ENCODE results near the gene TCERG1.

TCERG1 gene

DNA sequence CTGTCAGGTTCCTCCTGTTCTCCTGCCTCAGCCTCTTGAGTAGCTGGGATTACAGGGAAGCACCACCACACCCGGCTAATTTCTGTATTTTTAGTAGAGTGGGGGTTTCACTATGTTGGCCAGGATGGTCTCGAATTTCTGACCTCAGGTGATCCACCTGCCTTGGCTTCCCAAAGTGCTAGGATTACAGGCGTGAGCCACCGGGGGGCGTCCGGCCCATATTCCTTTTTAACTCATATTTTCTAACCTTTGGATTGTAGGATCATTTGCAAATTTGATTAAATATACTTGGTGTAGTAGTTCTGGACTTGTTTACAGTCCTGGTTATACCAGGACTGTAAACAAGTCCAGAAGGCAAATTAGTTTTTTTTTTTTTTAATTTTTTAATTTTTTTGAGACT is 4.3 kb downstream of the TCERG1 start:
- in situ Hi-C loops (cut with HindIII; ENCODE audit: low sequenced_read_pairs) = no loop called here

DNA sequence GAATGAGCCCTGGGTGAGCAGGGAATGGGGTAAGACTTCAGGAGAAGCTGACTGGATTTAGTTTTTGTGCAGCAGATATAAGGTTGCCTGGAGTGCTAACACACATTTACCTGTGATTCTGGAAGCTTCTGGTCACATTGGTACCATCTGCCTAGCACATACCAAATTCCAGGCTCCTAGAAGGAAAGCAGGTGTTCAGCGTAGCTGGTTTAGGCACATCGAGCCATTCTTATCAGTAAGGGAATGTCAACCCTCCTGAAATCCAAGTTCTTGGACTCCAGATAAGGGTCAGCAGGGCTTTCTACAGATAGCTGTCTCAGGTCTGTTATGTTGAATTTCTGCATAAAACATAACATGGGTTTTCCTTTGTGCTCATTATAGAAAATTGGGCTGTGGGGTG is 10.3 kb downstream of the TCERG1 start:
- in situ Hi-C loops (cut with HindIII; ENCODE audit: low sequenced_read_pairs) = no loop called here

DNA sequence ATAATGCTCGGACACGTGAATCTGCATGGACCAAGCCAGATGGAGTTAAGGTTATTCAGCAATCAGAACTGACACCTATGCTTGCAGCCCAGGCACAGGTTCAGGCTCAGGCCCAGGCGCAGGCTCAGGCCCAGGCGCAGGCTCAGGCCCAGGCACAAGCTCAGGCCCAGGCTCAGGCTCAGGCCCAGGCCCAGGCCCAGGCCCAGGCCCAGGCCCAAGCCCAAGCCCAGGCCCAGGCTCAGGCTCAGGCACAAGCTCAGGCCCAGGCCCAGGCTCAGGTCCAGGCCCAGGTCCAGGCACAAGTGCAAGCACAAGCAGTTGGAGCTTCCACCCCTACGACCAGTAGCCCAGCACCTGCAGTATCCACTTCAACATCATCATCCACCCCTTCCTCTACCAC is 11.8 kb downstream of the TCERG1 start:
- in situ Hi-C loops (cut with HindIII; ENCODE audit: low sequenced_read_pairs) = no loop called here

DNA sequence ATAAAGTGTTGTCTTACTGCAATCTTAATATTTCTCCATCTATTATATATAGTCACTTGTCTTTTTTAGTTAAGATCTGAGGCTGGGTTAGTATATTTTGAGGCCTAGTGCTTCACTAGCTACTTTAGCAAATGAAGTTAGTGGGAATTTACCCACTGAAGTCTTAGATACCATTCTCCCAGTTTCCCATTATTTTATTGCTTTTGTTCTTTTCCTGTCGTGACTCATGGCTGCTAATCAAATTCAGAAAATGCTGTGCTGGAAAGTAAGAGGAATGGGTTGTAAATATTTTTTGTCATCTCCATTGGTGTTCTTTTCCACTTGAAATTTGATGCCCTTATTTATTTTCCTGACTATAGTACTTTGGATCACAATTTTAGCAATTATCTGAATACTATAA is 14.2 kb downstream of the TCERG1 start:
- in situ Hi-C loops (cut with HindIII; ENCODE audit: low sequenced_read_pairs) = no loop called here

DNA sequence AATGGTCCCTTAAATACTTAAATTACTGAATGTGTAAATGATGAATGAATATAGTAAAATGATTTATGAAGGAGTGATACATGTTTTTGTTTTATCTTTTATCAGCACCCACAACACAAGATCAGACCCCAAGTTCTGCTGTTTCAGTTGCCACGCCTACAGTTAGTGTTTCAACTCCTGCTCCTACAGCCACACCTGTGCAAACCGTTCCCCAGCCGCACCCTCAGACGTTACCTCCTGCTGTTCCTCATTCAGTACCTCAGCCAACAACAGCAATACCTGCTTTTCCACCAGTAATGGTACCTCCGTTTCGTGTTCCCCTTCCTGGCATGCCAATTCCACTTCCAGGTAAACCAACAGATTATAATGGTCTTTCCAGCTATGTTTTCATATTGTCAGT is 16.3 kb downstream of the TCERG1 start:
- in situ Hi-C loops (cut with HindIII; ENCODE audit: low sequenced_read_pairs) = no loop called here

DNA sequence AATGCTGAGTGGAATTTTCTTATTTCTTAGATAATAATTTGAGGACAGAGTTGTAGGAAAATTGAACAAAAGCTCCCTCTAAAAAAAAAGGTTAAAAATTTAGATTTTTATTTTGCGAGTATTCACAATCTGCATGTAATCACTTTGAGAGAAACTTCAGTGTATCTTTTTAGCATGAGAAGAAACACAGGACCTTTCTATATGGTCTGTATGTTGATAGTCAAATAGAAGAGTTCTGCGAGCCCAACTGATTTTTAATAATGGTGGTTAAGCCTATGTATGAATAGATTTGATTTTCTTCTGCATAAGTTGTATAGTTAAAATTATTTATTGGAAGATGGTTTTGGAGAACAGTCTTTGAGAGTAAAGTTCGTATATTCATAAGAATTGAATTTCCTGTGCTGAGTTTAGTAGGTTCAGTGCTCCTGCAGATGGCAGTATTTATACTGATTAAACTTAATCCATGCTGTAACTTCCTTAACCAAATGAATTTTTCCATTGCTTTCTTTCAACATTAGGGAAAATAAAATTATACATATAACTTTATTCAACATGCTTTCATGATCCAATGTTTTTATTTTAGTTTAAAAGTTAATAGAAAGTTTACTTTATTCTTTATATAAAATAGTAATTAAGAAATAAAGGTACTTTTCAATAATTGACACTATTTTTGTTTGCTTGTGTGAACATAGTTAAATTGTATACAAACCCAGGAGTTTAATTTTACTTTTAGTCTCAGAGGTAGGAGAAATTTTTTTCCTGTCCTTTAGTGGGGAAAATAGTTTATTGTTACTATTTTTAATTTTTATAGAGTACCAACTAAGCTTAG is 19.6 kb downstream of the TCERG1 start:
- in situ Hi-C loops (cut with HindIII; ENCODE audit: low sequenced_read_pairs) = no loop called here

DNA sequence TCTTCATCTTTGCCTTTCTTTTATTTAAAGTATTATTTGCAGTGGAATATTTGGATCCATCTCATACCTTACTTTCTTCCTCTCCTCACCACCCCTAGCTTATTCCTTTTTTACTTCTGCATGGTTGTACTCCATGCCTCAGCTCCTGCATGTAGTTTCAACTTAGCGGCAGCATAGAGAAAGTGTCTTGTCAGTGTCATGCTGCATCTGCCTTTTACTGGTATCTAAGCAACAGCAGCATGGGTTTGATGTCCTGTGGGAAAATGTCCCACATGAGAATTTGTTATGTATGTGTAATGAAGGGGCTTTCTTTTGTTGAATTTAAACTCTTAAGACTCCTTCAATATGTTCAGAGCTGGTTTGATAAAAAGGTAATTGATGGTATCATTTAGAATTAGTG is 20.6 kb downstream of the TCERG1 start:
- in situ Hi-C loops (cut with HindIII; ENCODE audit: low sequenced_read_pairs) = no loop called here

DNA sequence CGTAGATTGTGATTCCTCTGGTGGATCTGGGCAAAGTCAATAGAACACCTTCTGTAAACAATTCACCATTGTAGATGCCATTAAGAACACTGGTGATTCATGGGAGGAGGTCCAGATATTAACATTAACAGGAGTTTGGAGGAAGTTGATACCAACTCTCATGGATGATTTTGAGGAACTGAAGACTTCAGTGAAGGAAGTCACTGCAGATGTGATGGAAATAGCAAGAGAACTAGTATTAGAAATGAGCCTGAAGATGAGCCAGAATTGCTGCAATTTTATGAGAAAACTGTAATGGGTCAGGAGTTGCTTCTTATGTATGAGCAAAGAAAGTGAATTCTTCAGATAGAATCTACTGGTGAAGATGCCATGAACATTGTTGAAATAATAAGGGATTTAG is 26.9 kb downstream of the TCERG1 start:
- in situ Hi-C loops (cut with HindIII; ENCODE audit: low sequenced_read_pairs) = no loop called here

DNA sequence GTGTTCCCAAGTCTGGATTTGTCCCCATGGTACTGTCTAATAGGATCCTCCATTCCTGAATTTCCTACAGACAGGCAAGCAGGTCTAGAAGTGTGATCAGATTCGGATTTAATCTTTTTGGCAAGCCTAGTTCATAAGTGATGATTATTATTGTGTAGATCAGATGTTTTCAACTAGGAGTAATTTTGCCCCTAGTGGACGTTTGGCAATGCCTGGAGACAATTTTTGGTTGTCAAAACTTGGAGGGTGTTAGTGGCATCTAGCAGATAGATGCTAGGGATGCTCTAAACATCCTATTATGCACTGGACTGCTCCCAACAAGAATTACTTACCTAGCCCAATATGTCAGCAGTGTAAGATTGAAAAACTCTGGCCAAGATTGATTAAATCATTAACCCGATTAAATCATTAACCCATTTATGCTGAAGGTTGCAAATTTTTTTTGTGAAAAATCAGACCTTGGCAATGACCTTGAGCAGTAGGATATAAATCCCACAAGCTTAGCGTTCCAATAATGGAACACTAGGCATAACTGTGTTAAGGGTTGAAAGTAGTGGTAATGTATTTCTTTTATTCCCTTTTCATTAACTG is 28.2 kb downstream of the TCERG1 start:
- in situ Hi-C loops (cut with HindIII; ENCODE audit: low sequenced_read_pairs) = no loop called here

DNA sequence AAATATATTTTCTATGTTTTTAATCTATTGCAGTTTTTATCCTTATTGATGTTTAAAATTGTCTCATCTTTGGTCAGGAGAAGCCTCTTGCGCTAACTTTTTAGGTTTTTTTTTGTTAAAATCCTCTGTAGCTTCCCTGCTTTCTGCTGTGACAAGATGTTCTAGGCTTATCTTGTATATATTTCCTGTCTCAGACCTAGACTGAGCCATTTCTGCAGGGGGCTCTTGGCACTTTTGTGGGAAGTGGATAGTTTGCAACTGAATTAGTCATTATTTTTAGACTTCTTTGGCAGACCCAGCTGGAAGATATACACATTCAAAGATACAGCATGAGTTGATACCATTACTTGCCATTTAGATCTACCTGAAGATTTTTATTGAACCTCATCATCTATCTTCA is 28.8 kb downstream of the TCERG1 start:
- in situ Hi-C loops (cut with HindIII; ENCODE audit: low sequenced_read_pairs) = no loop called here

DNA sequence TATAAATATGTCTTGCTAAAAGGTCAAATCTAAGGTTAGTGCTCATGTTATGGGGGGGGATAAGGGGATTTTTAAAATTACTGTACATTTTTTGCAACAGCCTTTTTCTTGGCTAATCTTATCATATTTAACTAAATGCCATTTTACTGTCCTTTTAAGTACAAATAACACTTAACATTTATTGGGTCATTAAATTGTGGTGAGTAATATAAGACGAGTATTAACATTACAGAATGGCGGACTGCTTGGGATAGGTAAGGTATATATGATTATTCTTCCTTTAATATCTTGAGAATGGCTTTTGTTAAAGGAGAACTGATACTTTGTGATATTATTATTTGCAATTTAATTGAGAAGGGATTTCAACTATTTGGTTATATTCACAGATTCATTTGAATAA is 35.6 kb downstream of the TCERG1 start:
- in situ Hi-C loops (cut with HindIII; ENCODE audit: low sequenced_read_pairs) = no loop called here

DNA sequence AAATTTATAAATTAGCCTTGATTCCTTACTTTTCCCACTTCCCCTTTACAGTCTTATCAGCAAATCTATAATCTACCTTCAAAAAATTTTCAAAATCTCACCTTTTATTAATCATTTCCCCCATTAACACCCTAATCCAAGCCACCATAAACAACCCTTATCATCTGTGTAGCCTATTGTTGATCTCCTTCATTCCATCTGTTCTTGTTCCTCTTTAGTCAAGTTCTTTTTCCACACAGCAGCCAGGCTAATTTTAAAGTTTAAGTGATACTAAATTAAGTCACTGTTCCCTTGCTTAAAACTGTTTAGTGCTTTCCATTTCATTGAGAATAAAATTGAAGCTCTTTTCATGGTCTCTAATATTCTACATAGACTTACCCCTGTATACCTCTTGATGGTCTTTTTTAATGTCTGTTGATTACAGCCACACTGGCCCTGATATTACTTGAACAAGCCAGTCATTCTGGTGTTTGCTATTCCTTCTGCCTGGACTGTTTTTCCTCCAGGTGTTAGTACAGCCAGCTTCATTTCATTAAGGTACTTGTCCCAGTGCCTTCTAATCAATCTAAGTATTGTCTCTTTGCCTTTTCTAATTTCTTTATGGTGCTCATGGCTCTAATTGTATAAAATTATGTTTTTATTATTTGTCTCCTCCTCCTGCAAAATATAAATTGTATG is 37.7 kb downstream of the TCERG1 start:
- in situ Hi-C loops (cut with HindIII; ENCODE audit: low sequenced_read_pairs) = no loop called here

DNA sequence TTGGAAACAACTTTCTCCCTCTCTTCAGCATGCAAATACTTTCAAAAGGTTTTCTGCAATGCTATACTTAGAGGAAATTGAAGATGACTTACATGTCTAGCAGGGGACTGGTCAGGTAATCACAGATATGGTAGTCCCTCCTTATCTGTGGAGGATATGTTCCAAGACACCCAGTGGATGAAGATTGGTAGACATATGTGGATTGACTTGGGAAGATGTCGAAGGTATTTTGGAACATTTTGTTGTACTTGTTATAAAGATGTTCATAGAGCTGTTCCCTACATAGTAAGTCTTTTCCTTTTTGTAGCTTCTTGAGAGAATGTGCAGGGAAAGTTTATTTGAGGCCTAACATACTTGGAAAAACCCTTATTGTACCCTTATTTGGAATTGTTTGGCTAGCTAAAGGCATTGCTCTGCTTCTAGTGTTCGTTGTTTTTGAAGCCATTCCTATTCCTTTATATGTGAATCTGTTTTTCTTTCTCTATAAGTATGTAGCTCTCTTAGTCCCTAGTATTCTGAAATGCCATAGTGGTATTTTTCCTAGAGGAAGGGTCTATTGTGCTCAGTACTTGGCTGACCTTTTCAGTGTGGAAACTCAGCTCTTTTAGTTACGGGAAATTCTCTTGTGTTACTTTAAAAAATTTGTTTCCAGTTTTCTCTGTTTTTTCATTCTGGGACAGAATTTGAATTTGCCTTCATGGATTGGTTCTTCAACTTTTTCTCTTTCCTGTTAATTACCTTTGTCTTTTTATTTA is 43.1 kb downstream of the TCERG1 start:
- in situ Hi-C loops (cut with HindIII; ENCODE audit: low sequenced_read_pairs) = no loop called here

DNA sequence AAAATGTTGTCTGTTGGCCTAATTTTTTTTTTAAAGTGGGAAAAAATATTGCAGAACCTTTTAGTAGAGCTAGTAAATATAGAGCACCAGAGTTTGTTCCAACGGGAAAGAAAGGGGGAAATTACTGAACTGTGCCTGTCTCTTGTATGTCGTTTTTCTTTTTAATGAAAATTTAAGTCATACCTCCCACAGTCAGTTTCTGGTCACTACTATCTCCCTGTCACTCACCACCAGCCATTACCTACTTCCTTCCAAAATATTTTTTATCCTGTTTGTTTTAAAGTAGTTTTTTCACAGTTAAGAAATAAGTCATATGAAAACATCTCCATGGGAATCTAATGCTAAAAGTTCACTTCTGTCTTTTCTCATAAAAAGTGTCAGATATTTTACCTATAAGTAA is 47.5 kb downstream of the TCERG1 start:
- in situ Hi-C loops (cut with HindIII; ENCODE audit: low sequenced_read_pairs) = no loop called here

DNA sequence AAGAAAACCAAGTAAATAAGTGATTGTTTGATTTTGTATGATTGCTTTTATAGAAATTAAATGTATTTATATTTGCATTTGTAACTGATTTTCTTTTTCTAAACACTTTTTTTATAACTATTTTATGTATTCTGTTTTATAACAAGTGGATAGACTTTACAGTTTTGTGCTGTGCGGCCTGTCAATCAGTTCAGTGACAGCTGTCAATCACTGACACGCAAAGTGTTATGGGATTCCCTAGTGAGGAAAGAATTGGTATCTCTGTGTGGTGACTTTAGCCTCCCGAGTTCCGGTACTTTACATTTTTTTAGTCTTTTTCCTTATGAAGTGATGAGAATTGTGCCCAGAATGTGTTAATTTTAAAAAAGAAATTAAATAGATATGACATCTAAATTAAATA is 52.5 kb downstream of the TCERG1 start:
- in situ Hi-C loops (cut with HindIII; ENCODE audit: low sequenced_read_pairs) = no loop called here

DNA sequence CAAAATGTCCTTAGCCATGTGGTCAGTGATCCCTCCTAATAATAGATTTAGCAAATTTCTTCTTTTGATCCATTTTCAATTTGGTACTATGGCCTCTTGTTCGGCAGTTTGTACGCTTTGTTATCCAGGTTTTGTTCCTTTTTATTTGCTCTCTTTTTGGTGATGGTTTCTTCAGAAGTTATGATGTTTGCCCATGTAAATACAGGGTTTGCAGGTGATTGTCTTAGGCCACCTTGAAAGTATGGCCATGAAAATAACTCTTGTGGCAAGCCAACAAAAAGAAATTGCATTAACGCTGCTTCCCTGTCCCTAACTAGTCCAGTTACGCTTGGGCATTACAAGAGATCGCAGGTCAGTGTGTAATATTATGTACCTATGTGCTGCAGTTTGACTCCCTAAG is 60.3 kb downstream of the TCERG1 start:
- in situ Hi-C loops (cut with HindIII; ENCODE audit: low sequenced_read_pairs) = no loop called here

DNA sequence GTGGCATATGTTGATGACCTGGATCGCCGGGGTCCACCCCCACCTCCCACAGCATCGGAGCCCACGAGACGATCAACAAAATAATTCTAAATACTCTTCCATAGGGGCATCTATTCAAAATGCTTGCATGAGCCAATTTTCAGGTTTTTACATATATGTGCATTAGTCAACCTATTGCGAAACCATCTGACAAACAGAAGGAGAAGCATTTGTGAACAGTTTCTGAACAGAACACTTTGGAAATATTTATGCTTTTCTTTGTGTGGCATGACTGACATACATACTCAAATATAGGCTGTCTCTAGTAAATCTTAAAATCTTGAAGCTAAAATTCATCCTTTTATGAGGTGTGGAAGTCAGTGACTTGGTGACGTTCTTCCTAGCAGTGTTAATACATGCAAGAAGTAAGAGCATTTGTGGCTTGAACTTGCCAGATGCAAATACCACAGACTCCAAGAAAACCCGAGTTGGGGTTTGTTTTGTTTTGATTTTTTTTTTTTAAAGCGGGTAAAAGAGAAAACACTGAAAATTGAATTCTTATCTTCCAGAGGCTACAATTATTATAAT is 63.5 kb downstream of the TCERG1 start:
- in situ Hi-C loops (cut with HindIII; ENCODE audit: low sequenced_read_pairs) = no loop called here

DNA sequence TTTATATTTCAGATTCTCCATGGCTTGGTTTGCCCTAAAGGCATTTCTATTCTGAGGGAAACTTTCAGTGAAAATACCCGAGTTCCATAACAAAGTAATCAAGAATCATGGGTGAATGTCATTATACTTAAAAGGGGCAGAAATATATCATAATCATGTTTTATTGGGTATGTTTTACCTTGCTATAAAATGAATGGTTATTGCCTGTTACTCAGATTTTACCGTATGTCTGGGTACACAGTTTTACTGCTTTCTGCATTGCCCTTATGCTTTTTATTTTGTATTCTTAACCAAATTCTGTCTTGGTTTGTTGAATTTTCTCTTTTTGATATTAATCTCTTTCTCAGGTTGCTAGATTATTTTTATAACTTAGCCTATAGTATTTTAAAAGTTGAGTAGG is 66.3 kb downstream of the TCERG1 start:
- in situ Hi-C loops (cut with HindIII; ENCODE audit: low sequenced_read_pairs) = no loop called here

DNA sequence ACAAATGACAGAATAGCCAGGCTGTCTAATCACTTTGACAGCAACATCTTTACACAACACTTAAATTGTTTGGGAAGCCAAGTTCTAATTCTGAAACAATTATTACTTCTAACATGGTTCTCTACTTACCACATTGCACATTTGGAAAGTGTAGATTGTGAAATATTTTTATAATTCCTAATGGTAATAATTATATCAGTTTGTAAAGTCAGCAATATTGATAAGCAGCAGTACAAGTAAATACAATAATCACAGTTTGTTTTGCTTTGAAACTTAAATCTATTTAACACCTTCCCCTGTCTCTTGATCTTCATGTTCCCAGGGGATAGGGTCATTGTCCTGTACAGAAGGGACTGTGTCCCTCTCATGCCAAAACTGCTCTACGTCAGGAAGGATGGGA is 67.4 kb downstream of the TCERG1 start:
- in situ Hi-C loops (cut with HindIII; ENCODE audit: low sequenced_read_pairs) = no loop called here

DNA sequence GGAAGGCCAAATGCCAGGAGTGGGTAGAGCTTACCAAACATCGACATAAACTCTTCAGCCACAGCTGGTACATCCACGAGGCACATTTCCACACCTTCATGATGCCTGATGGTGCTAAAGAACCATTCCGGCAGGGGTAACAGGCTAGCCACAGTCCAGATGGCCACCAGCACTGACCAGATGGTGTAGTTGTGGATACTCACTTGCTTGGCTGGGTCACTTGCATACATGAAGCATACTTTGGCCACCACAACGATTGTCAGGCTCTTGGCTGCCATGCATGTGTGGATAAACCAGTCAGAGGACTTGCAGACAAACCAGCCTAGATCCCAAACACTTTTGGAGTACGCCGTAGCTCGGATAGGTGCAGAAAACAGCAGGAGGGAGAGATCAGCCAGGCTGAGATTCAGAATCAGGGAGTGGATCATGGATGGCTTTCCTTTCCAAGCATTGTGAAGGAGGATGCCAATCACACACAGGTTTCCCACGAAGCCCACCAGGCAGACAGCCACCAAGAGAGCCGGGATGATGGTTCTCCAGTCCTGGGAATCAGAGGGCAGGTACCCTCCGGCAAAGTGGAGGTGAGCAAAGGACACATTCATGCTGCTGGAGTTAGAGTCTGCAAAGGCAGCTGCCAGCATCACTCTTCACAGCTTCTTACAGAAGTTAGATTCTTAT is 68.5 kb downstream of the TCERG1 start:
- in situ Hi-C loops (cut with HindIII; ENCODE audit: low sequenced_read_pairs) = no loop called here

DNA sequence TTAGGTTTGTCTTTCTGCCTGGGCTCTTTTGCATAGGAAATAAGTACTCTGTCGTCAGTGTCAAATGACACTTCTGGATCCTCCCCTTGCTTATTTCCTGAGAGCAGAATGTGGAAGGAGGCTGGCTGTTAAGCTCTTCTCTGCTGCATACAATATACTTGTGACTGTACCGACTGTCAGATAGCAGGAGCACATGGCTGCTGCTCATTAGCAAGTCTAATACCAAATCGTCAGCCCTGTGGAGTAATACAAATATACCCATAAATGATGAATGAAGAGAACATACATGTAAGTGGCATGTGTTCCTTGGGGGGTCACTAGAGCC is 69.0 kb downstream of the TCERG1 start, which contains the start of gene GPR151:
Gene GPR151, minus strand, starts transcription at position 40 of the 325 bp plus-strand sequence. CDS start 77 bp downstream, outside the sequence.
- in situ Hi-C loops (cut with HindIII; ENCODE audit: low sequenced_read_pairs) = no loop called here

All from endothelial cell of hepatic sinusoid (primary cell).